NT2/D1 (cell line): ENCODE measurements around the gene MLPH.

Experiments used
- SUZ12 ChIP-seq: IDR thresholded peaks from 2 replicates; pipeline ENCODE4 v1.6.1; 2011; ENCODE audit not compliant: insufficient read length, insufficient read depth; ENCODE audit errors: extremely low read depth
- YY1 ChIP-seq: IDR thresholded peaks from 2 replicates; pipeline ENCODE4 v1.6.1; 2011; ENCODE audit not compliant: insufficient read length, insufficient read depth

DNA sequence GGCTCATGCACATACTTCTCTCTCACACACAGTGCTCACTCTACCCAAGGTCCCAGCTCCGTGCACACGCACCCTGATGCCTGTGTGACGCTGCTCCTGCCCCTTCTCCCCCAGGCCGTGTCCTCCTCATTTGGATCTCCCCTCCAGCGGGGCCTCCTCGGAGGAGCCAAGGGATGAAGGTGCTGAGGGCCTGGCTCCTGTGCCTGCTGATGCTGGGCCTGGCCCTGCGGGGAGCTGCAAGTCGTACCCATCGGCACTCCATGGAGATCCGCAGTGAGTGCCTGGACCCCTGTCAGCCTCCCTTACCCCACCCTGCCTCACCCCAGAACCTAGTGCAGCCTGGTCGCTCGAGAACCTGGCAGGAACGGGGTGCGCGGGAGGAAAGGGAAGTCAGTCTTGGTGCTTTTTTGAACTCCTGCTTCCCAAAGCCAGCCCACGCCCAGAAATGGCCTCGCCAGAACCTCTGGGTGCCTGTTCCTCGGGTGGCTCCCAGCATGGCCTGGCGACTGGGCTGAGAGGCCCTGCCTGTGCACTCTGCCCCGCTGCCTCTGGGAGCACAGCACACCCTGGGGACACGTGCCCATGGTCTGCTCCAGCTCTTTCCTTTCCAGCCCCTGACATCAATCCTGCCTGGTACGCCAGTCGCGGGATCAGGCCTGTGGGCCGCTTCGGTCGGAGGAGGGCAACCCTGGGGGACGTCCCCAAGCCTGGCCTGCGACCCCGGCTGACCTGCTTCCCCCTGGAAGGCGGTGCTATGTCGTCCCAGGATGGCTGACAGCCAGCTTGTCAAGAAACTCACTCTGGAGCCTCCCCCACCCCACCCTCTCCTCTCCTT is 79.6 kb downstream of the MLPH start, which contains the start of gene PRLH:
- TF ChIP-seq SUZ12 (no peak), YY1 (no peak)
